CD4-positive, alpha-beta T cell treated with Interferon alpha-2 for 1 hour (primary cell): ENCODE measurements around the gene MUC5B.
"Not testable (repeated sequence)": the region's sequence is repeated elsewhere in the genome, so short reads cannot be mapped to it uniquely, and the experiment has no call there.

Experiments
- DNase-seq, 2 donors: peaks; one replicate each; pipeline ENCODE4 v3.0.0-alpha.2; 2020 to 2022

Gene MUC5B, protein sequence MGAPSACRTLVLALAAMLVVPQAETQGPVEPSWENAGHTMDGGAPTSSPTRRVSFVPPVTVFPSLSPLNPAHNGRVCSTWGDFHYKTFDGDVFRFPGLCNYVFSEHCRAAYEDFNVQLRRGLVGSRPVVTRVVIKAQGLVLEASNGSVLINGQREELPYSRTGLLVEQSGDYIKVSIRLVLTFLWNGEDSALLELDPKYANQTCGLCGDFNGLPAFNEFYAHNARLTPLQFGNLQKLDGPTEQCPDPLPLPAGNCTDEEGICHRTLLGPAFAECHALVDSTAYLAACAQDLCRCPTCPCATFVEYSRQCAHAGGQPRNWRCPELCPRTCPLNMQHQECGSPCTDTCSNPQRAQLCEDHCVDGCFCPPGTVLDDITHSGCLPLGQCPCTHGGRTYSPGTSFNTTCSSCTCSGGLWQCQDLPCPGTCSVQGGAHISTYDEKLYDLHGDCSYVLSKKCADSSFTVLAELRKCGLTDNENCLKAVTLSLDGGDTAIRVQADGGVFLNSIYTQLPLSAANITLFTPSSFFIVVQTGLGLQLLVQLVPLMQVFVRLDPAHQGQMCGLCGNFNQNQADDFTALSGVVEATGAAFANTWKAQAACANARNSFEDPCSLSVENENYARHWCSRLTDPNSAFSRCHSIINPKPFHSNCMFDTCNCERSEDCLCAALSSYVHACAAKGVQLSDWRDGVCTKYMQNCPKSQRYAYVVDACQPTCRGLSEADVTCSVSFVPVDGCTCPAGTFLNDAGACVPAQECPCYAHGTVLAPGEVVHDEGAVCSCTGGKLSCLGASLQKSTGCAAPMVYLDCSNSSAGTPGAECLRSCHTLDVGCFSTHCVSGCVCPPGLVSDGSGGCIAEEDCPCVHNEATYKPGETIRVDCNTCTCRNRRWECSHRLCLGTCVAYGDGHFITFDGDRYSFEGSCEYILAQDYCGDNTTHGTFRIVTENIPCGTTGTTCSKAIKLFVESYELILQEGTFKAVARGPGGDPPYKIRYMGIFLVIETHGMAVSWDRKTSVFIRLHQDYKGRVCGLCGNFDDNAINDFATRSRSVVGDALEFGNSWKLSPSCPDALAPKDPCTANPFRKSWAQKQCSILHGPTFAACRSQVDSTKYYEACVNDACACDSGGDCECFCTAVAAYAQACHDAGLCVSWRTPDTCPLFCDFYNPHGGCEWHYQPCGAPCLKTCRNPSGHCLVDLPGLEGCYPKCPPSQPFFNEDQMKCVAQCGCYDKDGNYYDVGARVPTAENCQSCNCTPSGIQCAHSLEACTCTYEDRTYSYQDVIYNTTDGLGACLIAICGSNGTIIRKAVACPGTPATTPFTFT (N-terminal part only)

DNA sequence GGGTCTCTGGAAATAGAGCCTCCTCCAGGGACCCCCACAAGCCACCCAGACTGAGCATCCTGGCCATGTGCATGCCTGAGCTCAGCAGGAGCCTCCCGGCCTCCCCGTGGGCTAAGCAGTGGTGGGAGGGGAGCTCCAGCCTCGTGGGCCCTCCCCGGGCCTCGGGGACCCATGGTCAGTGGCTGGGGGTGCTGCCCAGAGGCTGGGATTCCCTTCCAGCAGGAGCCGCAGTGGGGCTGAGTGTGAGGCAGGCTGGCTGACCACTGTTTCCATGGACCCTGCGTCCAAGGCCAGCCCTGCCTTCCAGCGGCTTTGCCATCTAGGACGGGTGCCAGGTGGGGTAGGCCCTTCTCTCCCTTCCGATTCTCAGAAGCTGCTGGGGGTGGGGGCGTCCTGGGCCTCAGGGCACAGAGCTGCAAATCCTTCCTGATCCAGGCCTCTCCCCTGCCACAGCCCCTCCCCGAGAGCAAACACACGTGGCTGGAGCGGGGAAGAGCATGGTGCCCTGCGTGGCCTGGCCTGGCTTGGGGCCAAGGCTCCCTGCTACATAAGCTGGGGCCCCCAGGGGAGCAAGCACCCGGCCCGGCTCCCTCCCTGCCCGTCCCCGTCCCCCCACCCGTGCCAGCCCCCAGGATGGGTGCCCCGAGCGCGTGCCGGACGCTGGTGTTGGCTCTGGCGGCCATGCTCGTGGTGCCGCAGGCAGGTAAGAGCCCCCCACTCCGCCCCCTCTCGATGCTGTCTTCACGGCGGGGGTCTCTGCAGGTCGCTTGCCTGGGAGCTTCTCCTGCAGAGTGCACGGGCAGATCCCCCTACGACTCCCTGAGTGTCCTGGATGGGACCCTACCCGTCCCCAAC lies at the start of gene MUC5B:
Gene MUC5B (plus strand): TSS at position 576 of the 855 bp plus-strand sequence. CDS start 58 bp downstream, at position 634.
- no peak for DNase-seq

DNA sequence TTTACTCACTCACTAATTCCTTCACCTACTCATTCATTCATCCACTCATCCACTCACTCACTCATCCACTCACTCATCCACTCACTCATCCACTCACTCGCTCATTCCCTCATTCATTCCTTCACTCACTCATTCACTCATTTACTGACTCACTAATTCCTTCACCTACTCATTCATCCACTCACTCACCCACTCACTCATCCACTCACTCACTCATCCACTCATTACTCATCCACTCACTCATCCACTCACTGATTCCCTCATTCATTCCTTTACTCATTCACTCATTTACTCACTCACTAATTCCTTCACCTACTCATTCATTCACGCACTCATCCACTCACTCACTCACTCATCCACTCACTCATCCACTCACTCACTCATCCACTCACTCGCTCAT lies 49.5 kb upstream of the MUC5B start:
- not testable (repeated sequence) for DNase-seq

DNA sequence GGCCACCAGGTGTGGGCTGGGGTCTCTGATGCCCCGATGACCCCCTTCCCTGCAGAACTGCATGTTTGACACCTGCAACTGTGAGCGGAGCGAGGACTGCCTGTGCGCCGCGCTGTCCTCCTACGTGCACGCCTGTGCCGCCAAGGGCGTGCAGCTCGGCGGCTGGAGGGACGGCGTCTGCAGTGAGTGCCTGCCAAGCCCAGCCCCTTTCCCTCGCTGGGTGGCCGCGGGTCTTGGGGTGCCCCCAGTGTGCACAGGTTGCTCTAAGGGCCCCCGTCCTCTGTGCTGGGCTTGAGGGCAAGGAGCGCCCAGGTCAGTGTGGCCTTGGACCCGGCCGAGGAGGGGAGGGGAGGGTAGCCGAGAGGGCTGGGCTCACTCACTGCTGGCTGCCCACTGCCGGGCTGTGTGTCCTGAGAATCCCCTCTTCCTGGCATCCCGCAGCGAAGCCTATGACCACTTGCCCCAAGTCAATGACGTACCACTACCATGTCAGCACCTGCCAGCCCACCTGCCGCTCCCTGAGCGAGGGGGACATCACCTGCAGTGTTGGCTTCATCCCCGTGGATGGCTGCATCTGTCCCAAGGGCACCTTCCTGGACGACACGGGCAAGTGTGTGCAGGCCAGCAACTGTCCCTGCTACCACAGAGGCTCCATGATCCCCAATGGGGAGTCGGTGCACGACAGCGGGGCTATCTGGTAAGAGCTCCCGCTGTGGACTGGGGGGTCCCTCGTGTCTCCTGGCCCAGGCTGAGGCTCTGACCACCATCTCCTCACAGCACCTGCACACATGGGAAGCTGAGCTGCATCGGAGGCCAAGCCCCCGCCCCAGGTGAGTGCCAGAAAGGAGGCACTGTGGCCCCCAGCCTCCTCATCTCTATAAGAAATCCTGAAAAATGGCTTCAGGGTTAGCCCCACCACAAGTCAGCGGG lies 48.2 kb upstream of the MUC5B start:
- DNase-seq, result no peak

DNA sequence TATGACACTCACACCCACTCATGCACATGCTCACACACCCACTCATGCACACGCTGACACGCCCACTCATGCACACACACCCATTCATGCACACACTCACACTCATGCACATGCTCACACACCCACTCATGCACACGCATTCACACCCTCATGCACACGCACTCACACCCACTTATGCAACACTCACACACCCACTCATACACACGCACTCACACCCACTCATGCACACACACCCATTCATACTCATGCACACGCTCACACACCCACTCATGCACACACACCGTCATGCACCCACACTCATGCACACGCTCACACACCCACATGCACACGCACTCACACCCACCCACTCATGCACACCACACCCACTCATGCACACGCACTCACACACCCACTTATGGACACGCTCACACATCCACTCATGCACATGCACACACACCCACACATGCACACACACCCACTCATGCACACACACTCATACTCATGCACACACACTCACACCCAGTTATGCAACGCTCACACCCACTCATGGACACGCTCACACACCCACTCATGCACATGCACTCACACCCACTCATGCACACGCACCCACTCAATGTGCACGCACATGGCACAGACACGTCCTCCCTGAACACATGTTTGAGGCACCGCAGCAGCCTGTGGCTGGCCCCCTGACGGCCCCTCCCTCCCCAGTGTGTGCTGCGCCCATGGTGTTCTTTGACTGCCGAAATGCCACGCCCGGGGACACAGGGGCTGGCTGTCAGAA lies 47.2 kb upstream of the MUC5B start:
- DNase-seq, result no peak

DNA sequence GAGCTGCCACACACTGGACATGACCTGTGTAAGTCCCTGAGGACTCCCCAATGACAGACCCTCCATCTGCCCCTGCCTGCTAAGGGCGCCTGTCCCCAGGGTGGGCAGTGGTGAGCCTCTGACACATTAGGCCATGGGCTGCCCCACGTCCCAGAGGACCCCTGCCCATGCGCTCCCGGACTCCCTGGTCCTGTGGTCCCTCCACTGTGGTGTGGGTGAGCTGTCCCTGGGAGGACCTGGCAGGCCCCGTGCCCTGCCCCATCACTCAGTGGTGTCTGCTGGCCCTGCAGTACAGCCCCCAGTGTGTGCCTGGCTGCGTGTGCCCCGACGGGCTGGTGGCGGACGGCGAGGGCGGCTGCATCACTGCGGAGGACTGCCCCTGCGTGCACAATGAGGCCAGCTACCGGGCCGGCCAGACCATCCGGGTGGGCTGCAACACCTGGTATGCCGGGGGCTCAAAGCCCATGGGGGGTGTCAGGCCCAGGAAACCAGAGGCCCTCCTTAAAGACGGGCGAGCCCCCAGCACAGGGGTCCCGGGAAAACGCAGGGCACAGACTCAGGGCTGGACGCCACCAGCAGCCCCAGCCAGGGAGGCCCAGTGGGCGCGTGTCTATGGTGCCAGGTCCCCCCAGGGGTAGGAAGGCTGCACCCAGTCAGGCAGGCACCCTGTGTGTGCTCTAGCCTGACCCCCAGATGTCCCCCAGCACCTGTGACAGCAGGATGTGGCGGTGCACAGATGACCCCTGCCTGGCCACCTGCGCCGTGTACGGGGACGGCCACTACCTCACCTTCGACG lies 46.4 kb upstream of the MUC5B start:
- DNase-seq, result no peak

DNA sequence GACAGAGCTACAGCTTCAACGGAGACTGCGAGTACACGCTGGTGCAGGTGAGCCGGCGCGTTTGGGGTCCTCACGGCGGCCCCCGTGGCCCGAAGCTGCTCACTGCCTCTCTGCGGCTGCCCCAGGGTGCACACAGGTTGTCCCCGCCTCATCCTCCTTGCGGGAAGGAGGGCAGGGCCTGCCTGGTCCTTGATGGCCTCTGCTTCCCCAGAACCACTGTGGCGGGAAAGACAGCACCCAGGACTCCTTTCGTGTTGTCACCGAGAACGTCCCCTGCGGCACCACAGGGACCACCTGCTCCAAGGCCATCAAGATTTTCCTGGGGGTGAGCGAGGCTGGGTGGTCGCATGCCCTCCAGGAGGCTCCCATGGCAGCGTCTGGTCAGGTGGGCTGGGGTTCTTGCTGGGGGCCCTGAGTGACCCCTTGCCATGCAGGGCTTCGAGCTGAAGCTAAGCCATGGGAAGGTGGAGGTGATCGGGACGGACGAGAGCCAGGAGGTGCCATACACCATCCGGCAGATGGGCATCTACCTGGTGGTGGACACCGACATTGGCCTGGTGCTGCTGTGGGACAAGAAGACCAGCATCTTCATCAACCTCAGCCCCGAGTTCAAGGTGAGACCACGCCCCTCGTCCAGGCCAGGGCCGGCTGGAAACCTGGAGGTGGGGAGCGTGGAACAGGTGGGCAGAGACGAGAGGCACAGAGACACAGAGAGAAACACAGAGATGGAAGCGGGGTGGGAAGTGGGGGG lies 45.7 kb upstream of the MUC5B start:
- no peak for DNase-seq

DNA sequence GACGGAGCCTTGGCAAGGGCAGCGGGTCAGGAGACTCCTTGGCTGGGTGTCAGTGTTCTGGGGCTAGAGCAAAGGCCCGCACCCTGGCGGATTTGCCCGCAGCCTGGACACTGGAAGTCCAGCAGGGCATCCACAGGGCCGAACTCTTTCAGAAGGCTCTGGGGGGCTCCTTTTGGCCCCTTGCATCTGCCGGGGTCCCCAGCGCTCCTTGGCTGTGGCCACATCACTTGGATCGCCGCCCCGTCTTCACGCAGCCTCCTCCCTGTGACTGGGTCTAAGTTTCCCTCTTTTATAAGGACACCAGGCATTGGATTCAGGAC lies 45.1 kb upstream of the MUC5B start:
- no peak for DNase-seq

DNA sequence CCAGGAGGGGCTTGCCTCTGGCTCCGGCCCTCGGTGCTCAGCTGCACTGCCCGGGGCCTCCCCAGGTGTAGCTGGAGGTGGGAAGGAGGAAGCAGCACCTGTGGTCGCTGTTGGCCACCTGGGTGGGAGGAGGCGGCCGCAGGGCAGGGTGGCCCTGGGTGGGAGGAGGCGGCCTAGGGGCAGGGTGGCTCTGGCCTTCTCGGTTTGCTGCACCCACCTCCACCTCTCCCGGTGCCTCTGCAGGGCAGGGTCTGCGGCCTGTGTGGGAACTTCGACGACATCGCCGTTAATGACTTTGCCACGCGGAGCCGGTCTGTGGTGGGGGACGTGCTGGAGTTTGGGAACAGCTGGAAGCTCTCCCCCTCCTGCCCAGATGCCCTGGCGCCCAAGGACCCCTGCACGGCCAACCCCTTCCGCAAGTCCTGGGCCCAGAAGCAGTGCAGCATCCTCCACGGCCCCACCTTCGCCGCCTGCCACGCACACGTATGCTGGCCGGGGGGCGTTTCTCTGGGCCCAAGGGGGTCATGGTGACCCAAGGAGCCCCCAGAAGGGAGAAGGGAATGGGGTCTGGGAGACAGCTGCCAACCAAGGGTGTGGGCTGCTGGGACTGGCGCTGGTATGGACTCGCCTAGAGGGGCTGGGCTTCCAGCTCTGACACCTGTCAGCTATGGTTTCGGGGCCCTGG lies 44.5 kb upstream of the MUC5B start:
- DNase-seq, result no peak

DNA sequence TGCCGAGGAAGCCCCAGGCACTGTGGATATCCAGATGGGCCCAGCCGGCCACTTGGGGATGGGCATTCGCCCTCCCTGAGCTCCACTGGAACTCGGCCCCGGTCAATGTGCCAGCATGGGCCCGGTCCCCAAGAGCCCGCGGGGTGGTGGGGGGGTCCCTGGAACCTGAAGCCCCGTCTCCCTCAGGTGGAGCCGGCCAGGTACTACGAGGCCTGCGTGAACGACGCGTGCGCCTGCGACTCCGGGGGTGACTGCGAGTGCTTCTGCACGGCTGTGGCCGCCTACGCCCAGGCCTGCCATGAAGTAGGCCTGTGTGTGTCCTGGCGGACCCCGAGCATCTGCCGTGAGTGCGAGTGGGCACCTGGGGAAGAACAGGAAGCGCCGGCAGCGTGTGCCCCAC lies 44.0 kb upstream of the MUC5B start:
- no peak for DNase-seq

DNA sequence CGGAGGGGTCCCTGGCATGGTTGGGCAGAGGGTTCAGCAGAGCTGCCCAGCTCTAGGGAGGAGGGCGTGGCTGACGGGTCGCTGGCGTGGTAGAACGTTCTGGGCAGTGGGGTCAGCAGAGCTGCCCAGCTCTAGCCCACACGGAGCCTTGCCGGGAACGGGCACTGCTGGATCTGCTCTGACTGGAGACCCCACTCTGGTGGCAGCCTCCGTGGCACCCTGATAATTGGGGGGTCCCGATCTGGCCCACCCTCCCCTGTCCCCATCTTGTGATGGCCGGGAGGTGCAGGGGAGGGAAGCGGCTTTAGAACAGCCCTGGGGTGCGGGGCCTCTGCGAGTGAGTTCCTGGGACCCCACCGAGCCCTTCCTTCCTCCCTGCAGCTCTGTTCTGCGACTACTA lies 43.2 kb upstream of the MUC5B start:
- no peak for DNase-seq

DNA sequence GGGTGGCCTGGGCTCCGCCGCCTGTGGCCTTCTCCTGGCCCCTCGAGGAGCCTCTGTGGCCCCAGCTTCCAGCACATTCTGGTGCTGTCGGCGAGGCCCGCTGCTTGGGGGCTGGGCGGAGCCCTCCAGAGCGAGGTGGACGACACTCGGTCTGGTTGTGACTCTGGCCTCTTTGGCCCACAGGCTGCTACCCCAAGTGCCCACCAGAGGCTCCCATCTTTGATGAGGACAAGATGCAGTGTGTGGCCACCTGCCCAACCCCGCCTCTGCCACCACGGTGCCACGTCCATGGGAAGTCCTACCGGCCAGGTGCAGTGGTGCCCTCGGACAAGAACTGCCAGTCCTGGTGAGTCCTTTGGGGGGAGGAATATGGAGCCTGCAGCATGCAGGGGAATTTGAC lies 42.7 kb upstream of the MUC5B start:
- DNase-seq, result no peak

DNA sequence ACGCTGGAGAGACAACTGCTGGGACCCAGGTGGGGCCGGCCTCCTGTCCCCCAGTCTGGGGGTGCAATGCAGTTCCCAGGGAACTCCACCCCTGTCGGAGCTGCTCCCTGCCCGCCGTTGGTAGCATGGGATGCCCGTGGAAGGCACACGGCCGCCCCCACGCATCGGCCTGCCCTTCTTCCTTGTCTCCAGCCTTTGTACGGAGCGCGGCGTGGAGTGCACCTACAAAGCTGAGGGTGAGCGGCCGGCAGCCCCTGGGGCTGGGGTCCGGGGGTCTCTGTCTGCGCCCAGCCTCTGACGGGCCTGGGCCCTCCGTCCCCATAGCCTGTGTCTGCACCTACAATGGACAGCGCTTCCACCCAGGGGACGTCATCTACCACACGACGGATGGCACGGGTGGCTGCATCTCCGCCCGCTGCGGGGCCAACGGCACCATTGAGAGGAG lies 41.9 kb upstream of the MUC5B start:
- DNase-seq, result no peak

DNA sequence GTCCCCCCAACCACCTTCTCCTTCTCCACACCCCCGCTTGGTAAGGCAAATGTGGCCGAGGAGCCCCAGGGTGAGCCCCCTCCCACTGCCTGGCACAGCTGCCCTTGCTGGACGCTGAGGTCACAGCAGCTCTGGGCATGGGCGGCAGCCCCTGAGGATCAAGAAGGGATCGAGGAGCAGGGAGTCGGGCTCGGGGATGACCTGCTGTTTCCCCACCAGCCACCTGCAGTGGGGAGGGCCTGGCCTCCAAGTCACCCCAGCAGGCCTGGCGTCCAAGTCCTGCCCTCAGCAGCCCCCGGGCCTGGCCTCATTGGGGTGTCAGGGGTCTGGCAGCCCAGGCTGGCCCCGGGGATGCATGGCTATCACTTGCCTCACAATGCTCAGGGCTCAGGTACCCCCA lies 41.4 kb upstream of the MUC5B start:
- DNase-seq, result no peak

DNA sequence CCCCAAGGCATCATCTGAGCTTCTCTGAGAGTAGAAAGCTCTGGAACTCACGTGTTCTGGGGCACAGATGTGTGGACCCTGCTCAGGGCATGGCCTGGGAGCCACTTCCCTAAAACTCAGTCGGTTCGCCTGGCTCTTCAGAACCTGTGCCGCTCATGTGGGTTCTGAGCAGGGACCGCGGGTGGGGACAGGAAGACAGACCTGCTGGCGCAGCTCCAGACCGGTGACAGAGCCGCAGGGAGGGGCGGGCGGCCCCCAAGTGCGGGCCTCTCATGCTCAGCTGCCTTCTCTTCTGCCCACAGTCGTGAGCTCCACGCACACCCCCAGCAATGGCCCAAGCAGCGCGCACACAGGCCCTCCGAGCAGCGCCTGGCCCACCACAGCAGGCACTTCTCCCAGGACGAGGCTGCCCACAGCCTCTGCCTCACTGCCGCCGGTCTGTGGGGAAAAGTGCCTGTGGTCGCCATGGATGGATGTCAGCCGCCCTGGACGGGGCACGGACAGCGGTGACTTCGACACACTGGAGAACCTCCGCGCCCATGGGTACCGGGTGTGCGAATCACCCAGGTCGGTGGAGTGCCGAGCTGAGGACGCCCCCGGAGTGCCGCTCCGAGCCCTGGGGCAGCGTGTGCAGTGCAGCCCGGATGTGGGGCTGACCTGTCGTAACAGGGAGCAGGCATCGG lies 40.9 kb upstream of the MUC5B start:
- no peak for DNase-seq

DNA sequence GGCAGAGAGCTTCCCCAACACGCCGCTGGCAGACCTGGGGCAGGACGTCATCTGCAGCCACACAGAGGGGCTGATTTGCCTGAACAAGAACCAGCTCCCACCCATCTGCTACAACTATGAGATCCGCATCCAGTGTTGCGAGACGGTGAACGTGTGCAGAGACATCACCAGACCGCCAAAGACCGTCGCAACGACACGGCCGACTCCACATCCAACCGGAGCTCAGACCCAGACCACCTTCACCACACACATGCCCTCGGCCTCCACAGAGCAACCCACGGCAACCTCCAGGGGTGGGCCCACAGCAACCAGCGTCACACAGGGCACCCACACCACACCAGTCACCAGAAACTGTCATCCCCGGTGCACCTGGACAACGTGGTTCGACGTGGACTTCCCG lies 38.7 kb upstream of the MUC5B start:
- not testable (repeated sequence) for DNase-seq

DNA sequence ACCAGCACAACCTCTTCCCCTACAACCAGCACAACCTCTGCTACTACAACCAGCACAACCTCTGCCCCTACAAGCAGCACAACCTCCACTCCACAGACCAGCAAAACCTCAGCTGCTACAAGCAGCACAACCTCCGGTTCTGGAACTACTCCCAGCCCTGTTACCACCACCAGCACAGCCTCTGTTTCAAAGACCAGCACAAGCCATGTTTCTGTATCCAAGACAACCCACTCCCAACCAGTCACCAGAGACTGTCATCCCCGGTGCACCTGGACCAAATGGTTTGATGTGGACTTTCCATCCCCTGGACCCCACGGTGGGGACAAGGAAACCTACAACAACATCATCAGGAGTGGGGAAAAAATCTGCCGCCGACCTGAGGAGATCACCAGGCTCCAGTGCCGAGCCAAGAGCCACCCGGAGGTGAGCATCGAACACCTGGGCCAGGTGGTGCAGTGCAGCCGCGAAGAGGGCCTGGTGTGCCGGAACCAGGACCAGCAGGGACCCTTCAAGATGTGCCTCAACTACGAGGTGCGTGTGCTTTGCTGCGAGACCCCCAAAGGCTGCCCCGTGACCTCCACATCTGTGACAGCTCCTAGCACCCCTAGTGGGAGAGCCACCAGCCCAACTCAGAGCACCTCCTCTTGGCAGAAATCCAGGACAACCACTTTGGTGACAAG lies 34.3 kb upstream of the MUC5B start:
- not testable (repeated sequence) for DNase-seq

DNA sequence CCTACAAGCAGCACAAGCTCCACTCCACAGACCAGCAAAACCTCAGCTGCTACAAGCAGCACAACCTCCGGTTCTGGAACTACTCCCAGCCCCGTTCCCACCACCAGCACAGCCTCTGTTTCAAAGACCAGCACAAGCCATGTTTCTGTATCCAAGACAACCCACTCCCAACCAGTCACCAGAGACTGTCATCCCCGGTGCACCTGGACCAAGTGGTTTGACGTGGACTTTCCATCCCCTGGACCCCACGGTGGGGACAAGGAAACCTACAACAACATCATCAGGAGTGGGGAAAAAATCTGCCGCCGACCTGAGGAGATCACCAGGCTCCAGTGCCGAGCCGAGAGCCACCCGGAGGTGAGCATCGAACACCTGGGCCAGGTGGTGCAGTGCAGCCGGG lies 33.0 kb upstream of the MUC5B start:
- not testable (repeated sequence) for DNase-seq
